Measurements from ENCODE around the gene LRP10.

LRP10 gene

DNA sequence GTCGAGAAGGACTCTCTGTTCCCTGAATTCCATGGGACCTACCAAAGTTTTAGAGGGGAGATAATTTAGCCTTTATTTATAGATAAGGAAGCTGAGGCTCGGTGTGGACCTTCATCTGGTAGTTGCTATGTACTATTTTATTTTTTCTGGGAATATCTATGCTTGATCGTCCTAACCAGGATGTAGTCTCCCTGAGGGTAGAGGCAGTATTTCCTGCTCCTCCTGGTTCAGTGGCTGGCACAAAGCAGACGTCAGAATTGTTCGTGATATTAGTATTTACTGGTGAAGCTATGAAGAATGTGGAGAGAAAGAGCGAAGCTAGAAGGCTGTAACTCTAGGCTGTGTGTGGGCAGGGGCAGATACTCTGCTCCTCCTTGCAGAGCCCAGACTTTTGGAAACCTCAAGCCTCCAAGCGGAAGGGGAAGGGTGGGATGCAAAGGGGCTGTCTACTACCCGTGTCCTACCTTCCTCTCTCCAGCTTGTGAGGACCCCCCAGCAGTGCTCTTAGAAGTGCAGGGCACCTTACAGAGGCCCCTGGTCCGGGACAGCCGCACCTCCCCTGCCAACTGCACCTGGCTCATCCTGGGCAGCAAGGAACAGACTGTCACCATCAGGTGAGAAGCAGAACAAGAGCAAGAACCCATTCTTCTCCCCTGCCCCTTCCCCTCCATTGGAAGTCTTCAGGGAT is 1.4 kb downstream of the LRP10 start:
- H3K9me3 Mint-ChIP-seq = no peaks in the 10 kb centered on the region
- peak overlapping the region; percentile 98 for H3K27ac Mint-ChIP-seq
- peaks cover 33% of the 10 kb centered on the region for H3K4me1 Mint-ChIP-seq
- no peaks in the 10 kb centered on the region for H3K27me3 Mint-ChIP-seq
- peak overlapping the region; percentile 90 for H3K4me3 Mint-ChIP-seq
- peaks cover 4% of the 10 kb centered on the region for H3K36me3 Mint-ChIP-seq

DNA sequence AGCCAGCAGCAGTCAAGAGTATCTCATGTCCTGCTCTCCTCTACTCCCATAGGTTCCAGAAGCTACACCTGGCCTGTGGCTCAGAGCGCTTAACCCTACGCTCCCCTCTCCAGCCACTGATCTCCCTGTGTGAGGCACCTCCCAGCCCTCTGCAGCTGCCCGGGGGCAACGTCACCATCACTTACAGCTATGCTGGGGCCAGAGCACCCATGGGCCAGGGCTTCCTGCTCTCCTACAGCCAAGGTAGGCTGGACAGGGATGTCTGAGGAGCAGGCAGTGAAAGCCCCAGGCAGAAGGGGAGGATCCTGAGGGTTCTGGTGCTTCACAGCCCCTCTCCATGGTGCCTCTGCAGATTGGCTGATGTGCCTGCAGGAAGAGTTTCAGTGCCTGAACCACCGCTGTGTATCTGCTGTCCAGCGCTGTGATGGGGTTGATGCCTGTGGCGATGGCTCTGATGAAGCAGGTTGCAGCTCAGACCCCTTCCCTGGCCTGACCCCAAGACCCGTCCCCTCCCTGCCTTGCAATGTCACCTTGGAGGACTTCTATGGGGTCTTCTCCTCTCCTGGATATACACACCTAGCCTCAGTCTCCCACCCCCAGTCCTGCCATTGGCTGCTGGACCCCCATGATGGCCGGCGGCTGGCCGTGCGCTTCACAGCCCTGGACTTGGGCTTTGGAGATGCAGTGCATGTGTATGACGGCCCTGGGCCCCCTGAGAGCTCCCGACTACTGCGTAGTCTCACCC is 3.6 kb downstream of the LRP10 start:
- Mint-ChIP-seq H3K4me3 (no peak overlapping the region), H3K27me3 (no peaks in the 10 kb centered on the region), H3K9me3 (no peaks in the 10 kb centered on the region), H3K36me3 (peaks cover 8% of the 10 kb centered on the region), H3K27ac (no peak overlapping the region), H3K4me1 (peaks cover 32% of the 10 kb centered on the region)

- H3K27me3 Mint-ChIP-seq = no peaks in the 10 kb centered on the region
- H3K4me1 Mint-ChIP-seq = peaks cover 26% of the 10 kb centered on the region
- H3K27ac Mint-ChIP-seq = no peak overlapping the region
- H3K9me3 Mint-ChIP-seq = no peaks in the 10 kb centered on the region
- H3K36me3 Mint-ChIP-seq = peaks cover 8% of the 10 kb centered on the region
- H3K4me3 Mint-ChIP-seq = no peak overlapping the region
Measured at GRCh38 chr14:22875748-22876319, 4.3 kb downstream of the LRP10 start.

- H3K36me3 Mint-ChIP-seq = peaks cover 8% of the 10 kb centered on the region
- H3K27me3 Mint-ChIP-seq = no peaks in the 10 kb centered on the region
- peaks cover 30% of the 10 kb centered on the region for H3K4me1 Mint-ChIP-seq
- H3K9me3 Mint-ChIP-seq = no peaks in the 10 kb centered on the region
- H3K4me3 Mint-ChIP-seq = no peak overlapping the region
- no peak overlapping the region for H3K27ac Mint-ChIP-seq
Measured at GRCh38 chr14:22877000-22877501, 5.5 kb downstream of the LRP10 start.

- Mint-ChIP-seq H3K27ac (peak overlapping the region; percentile 81), H3K4me3 (no peak overlapping the region), H3K27me3 (no peaks in the 10 kb centered on the region), H3K9me3 (no peaks in the 10 kb centered on the region), H3K4me1 (peaks cover 32% of the 10 kb centered on the region), H3K36me3 (peaks cover 8% of the 10 kb centered on the region)
Measured at GRCh38 chr14:22878271-22879246, 7.0 kb downstream of the LRP10 start.

GRCh38 chr14:22882064-22882463 is 10.5 kb downstream of the LRP10 start:
- peaks cover 45% of the 10 kb centered on the region for H3K4me1 Mint-ChIP-seq

DNA sequence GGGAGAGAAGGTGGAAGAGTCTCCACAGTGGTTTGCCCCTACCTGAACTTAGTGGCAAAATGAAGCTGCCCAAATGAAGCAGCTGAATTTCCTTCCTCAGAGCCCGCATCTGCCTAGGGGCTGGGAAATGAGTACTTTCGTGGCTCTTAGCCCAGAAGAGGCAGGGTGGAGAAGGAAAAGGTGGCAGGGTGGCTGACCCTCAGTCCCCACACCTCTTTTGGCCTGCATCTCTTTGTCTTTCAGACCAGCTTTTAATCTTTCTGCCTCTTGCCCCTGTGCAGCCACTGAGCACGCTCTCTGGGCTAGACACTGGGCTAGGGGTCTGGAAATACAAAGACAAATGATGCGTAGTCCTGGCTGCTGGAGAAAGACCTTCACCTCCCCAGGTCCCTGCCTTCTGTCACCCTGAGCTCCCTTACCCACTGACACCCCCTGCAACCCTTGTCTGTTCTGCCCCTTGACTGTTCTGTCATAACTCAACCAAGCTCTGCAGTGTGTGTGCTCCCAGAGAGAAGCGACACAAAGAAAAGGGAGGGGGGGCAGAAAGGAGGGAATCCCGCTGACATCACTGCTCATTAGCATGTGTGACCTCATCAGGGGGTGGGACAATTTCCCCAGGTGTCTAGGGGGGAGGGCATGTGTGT is 11.1 kb downstream of the LRP10 start:
- Mint-ChIP-seq H3K27ac (no peak overlapping the region), H3K27me3 (no peaks in the 10 kb centered on the region), H3K36me3 (peaks cover 5% of the 10 kb centered on the region), H3K4me1 (peaks cover 51% of the 10 kb centered on the region), H3K4me3 (no peak overlapping the region), H3K9me3 (no peaks in the 10 kb centered on the region)

More at GRCh38 chr14:22882064-22882463, 10.5 kb downstream of the LRP10 start:
- Mint-ChIP-seq H3K27ac (peak overlapping the region; percentile 7), H3K4me3 (no peak overlapping the region), H3K9me3 (no peaks in the 10 kb centered on the region), H3K27me3 (no peaks in the 10 kb centered on the region), H3K36me3 (peaks cover 5% of the 10 kb centered on the region)

DNA sequence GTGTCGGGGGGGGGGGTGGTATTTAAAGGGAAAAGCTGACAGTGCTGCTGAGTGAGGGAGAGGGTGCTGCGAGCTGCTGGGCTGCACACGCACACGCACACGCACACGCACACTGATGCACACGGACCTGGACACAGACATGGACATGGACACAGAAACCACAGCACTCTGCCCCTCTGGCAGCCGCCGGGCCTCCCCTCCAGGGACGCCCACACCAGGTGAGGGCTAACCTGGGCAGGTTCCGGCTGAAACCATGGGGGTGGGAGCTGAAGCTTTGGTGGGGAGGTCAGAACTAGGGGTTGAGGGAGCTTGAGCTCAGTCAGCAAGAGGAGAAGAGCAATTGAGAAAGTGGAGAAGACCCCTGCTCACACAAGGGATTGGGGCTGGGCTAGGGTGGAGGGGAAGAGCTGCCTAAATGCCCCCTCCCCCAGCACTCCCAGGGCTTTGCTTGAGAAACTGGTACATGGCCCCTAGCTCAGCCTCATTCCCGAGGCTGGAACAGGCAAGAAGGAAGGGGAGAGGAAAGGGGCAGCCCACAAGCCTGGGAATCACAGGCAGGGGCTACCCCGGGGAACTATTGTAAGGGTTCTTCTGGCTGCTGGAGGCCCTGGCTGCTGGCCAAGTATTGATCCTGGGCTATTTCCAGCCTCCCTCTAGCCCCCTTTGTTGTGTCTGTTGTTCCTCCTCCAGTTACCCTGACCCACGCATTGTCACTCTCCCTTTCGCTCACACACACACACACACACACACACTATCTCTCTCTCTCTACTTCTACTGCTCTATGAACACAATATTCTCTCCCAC is 11.8 kb downstream of the LRP10 start, which contains the start of gene REM2:
REM2 (plus strand) TSS at position 50 of the 804 bp plus-strand sequence; CDS start at position 116, 66 bp downstream.
- Mint-ChIP-seq H3K27me3 (no peaks in the 10 kb centered on the region), H3K36me3 (peaks cover 2% of the 10 kb centered on the region), H3K27ac (peak within 1 kb of the TSS; percentile 46), H3K4me3 (no peak within 1 kb of the TSS), H3K9me3 (no peaks in the 10 kb centered on the region), H3K4me1 (peaks cover 58% of the 10 kb centered on the region)

- Mint-ChIP-seq H3K4me3 (no peak overlapping the region), H3K36me3 (peaks cover 2% of the 10 kb centered on the region), H3K9me3 (no peaks in the 10 kb centered on the region), H3K27me3 (no peaks in the 10 kb centered on the region), H3K4me1 (peaks cover 61% of the 10 kb centered on the region), H3K27ac (no peak overlapping the region)
Measured at GRCh38 chr14:22884076-22884737, 12.7 kb downstream of the LRP10 start.

- no peaks in the 10 kb centered on the region for H3K36me3 Mint-ChIP-seq
- H3K27me3 Mint-ChIP-seq = no peaks in the 10 kb centered on the region
- peaks cover 68% of the 10 kb centered on the region for H3K4me1 Mint-ChIP-seq
- H3K9me3 Mint-ChIP-seq = no peaks in the 10 kb centered on the region
- H3K27ac Mint-ChIP-seq = peak overlapping the region; percentile 38
- peak overlapping the region; percentile 62 for H3K4me3 Mint-ChIP-seq
Measured at GRCh38 chr14:22884738-22885523, 13.4 kb downstream of the LRP10 start.

DNA sequence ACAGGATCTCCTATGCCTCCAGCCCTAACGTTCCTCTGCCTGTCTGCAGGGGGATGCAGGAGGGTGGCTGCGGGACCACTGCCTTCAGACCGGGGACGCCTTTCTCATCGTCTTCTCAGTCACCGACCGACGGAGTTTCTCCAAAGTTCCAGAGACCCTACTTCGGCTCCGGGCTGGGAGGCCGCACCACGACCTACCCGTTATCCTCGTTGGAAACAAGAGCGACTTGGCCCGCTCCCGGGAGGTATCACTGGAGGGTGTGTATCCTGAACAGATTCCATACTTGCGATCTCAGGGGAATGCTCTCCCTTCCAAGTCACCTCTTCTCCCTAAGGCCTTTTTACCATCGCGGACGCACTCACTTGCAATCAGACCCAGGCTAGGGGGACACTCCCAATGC is 14.4 kb downstream of the LRP10 start:
- no peaks in the 10 kb centered on the region for H3K36me3 Mint-ChIP-seq
- peaks cover 74% of the 10 kb centered on the region for H3K4me1 Mint-ChIP-seq
- no peaks in the 10 kb centered on the region for H3K27me3 Mint-ChIP-seq
- H3K9me3 Mint-ChIP-seq = no peaks in the 10 kb centered on the region
- H3K27ac Mint-ChIP-seq = peak overlapping the region; percentile 53
- peak overlapping the region; percentile 50 for H3K4me3 Mint-ChIP-seq

DNA sequence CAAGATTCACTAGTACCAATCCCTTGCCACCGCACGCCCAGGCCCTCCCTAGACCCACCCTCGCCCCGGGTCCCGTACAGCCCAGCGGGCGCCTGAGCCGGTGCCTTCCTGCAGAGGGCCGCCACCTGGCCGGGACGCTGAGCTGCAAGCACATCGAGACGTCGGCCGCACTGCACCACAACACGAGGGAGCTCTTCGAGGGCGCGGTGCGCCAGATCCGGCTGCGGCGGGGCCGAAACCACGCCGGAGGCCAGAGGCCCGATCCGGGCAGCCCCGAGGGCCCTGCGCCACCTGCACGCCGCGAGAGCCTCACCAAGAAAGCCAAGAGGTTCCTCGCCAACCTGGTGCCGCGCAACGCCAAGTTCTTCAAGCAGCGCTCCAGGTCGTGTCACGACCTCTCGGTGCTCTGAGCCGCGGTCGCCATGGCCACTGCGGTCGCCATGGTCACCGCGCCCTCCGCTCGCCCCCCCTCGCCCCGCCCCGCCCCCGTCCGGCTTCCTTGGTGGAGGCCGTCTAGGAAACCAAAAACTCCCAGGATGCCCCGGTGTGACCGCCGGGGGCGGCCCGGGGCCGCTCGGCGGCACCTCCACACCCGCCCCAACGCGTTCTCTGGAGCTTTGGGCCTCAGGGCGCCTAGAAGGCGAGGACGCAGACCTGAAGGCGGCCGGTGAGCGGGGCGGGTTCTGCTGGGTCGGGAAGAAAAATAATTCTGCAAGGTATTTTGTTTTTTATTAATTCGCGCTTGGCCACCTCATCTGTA is 15.1 kb downstream of the LRP10 start:
- Mint-ChIP-seq H3K4me3 (peak overlapping the region; percentile 92), H3K36me3 (no peaks in the 10 kb centered on the region), H3K27me3 (no peaks in the 10 kb centered on the region), H3K27ac (peak overlapping the region; percentile 93), H3K4me1 (peaks cover 71% of the 10 kb centered on the region), H3K9me3 (no peaks in the 10 kb centered on the region)
